Fibroblast of mammary gland (primary cell): ENCODE measurements around the gene RGS6.

Source experiments
- DNase-seq: peaks from one replicate; pipeline ENCODE4 v3.0.0-alpha.2; 2010; ENCODE audit warnings: low read depth
- H3K4me3 ChIP-seq: 2 replicates; pipeline ENCODE4 v1.5.1; 2011; ENCODE audit warnings: low read depth, mild to moderate bottlenecking, low read length, moderate library complexity; ENCODE audit not compliant: control insufficient read depth
- CTCF ChIP-seq: conservative IDR thresholded peaks from 2 replicates; pipeline ENCODE4 v1.5.1; 2011; ENCODE audit warnings: low read depth, low read length, inconsistent platforms; ENCODE audit not compliant: control insufficient read depth, insufficient read depth

Gene RGS6

GRCh38 chr14:72118841-72119240 lies 186.6 kb downstream of the RGS6 start:
- no peak overlapping the region for H3K4me3 ChIP-seq
- TF ChIP-seq CTCF = no peak
- no peak for DNase-seq

DNA sequence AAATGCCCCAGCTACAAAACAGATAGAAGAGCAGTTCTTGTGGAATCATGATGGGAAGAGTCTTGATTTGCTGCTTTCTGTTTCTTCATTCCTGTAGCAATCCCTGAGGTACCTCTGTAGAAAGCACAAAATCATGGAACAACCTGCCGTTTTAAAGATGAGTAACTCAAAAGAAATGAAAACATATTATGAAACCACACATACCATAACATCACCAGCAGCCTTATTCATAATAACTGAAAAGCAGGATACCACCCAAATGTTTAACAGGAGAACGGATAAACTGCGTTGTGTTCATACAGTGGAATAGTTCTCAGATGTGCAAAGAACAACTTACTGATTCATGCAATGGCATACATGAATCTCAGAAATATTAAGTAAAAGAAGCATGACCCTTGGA lies 188.1 kb downstream of the RGS6 start:
- H3K4me3 ChIP-seq = no peak overlapping the region
- DNase-seq = no peak
- no peak for TF ChIP-seq CTCF

- no peak overlapping the region for H3K4me3 ChIP-seq
- DNase-seq = no peak
- TF ChIP-seq CTCF = no peak
Measured at GRCh38 chr14:72123755-72124154, 191.5 kb downstream of the RGS6 start.

DNA sequence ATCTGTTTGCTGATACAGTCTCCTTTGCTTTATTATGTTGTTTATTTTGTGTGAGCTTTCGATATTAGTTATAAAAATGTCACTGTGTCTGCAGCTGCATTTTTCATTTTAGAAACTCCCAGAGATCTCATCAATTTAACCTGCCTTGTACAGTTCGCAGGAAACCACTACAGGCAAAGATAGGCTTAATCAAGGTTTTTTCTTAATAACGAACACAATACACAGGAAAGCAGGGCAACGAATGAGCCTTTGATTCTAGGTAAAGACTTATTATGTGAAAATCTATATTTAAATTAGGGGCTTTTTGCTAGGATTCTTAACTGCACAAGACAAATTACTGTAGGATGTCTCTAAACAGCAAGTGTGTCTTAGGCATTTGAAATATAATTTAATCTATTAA lies 191.9 kb downstream of the RGS6 start:
- no peak overlapping the region for H3K4me3 ChIP-seq
- no peak for DNase-seq
- TF ChIP-seq CTCF = no peak

DNA sequence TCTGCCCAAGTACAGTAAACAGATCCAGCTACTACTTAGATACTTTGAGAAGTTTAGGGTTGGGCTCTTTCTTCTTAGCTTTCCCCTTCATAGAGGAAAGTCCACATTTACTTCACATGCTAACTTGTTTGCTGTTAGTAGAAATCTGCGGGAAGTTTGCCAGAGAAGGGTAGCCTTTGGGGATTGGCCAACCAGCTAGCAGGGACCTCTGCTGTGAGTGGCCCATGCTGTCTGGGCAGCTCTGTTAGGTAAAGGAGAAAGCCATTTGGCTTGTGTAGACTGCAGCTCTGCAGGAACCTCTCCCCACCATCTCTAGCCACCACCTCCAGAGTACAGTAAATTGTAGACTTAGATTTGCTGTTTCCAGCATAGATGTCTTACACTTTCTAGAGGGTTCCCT lies 193.9 kb downstream of the RGS6 start:
- TF ChIP-seq CTCF = no peak
- DNase-seq = no peak

GRCh38 chr14:72126561-72126960 lies 194.3 kb downstream of the RGS6 start:
- no peak for TF ChIP-seq CTCF
- H3K4me3 ChIP-seq = no peak overlapping the region
- no peak for DNase-seq

More for the DNA sequence above, 193.9 kb downstream of the RGS6 start:
- H3K4me3 ChIP-seq = no peak overlapping the region

DNA sequence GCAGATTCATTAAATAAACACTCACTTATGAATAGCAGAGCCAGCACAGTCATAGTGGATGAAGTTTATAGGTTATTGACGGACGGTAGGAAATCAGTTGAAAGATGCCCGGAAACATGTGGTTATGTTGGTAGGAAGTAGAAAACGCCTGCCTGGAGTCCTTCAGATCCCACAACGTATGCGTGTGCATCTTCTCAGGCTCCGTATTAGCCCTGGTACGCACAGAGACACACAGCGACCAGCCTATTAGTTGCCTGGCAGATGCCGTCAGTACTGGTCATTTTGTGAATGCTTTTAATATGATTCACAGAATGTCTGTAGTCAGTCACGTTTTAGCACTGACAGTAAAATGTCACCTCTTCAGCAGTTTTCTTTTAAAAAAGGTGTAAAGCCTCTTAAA lies 196.4 kb downstream of the RGS6 start:
- TF ChIP-seq CTCF = no peak
- no peak for DNase-seq
- H3K4me3 ChIP-seq = no peak overlapping the region
